ENCODE results near the gene MTHFR. TPM values are rescaled to one million over a fixed set of nuclear protein-coding genes. Genes with fewer than 3 reads are reported as not detected.

The MTHFR gene
- total and polyA plus RNA-seq, 2 of the 8 experiments (the other 6 are each of a cell fraction or from before 2014, with no cell fraction given), result 8.7 to 18.5 TPM

- TF ChIP-seq CHD7 (IDR thresholded peaks at IDR 0.05; ENCODE audit: insufficient replicate concordance, low read length), result no peak
- no peak for TF ChIP-seq NRF1 (IDR thresholded peaks at IDR 0.05; ENCODE audit: low read depth, low read length)
- TF ChIP-seq MAFK (IDR thresholded peaks at IDR 0.05; ENCODE audit: low read depth, low read length), result no peak
- no peak for TF ChIP-seq FOSL1 (IDR thresholded peaks at IDR 0.05; ENCODE audit: insufficient read depth, low read depth, low read length)
- TF ChIP-seq ATF2 (IDR thresholded peaks at IDR 0.05; ENCODE audit: low read length), result no peak
- no peak for TF ChIP-seq CTBP2 (IDR thresholded peaks at IDR 0.05; ENCODE audit: borderline replicate concordance, insufficient read depth, insufficient read length, low read length)
- no peak for TF ChIP-seq POLR2A (IDR thresholded peaks at IDR 0.05; ENCODE audit: control extremely low read depth in 1 of 2, low read depth in 2 of 2, low read length in 2 of 2)
- no peak for TF ChIP-seq KDM5A (IDR thresholded peaks at IDR 0.05; ENCODE audit: low read length)
- no peak for TF ChIP-seq TAF7 (optimal IDR thresholded peaks at IDR 0.05; ENCODE audit: borderline replicate concordance, low read depth, low read length)
These were observed 28.1 kb upstream of the MTHFR start (continued) for GRCh38 chr1:11833900-11834299.

Measured in H1 (cell line).